CD8-positive, alpha-beta memory T cell (primary cell): ENCODE results near the gene PSTPIP2. TPM values are rescaled to one million over a fixed set of nuclear protein-coding genes. Genes with fewer than 3 reads are reported as not detected.
"Not testable (repeated sequence)": the region's sequence is repeated elsewhere in the genome, so short reads cannot be mapped to it uniquely, and the experiment has no call there.

Experiments used
- CTCF ChIA-PET: fragments of 350-600 bp; sonication (Branson Sonifier 250); formaldehyde crosslinking; loops from one replicate; lab custom pipeline; 2021; ENCODE audit warnings: antibody characterized with exemption; lab: Charles Lee
- POLR2A ChIA-PET: fragments of 350-600 bp; sonication (Branson Sonifier 250); formaldehyde crosslinking; loops from one replicate; lab custom pipeline; 2021; ENCODE audit warnings: antibody characterized with exemption; lab: Charles Lee
- DNase-seq, 5 donors: peaks; one replicate each; pipeline versions ENCODE4 v3.0.0 to v3.0.0-alpha.2; 2020 to 2022; ENCODE audit warnings: mixed read lengths in 1 of 5
- H3K27ac ChIP-seq: one replicate; pipeline ENCODE4 v1.7.0; 2013; ENCODE audit warnings: low read depth, mild to moderate bottlenecking, low read length, moderate library complexity
- H3K27me3 ChIP-seq: 2 replicates; pipeline ENCODE4 v1.7.0; 2013; ENCODE audit warnings: low read length, mild to moderate bottlenecking; ENCODE audit not compliant: insufficient read depth, poor library complexity, severe bottlenecking
- H3K36me3 ChIP-seq: 2 replicates; pipeline ENCODE4 v1.7.0; 2013; ENCODE audit warnings: mild to moderate bottlenecking, low read length, moderate library complexity; ENCODE audit not compliant: insufficient read depth
- H3K4me1 ChIP-seq: 2 replicates; pipeline ENCODE4 v1.7.0; 2013; ENCODE audit warnings: mild to moderate bottlenecking, low read length, moderate library complexity; ENCODE audit not compliant: insufficient read depth
- H3K4me3 ChIP-seq: 2 replicates; pipeline ENCODE4 v1.7.0; 2013; ENCODE audit warnings: mild to moderate bottlenecking, low read length
- H3K9me3 ChIP-seq: 2 replicates; pipeline ENCODE4 v1.7.0; 2013; ENCODE audit warnings: mild to moderate bottlenecking, low read length
- H3K27ac Mint-ChIP-seq, 8 donors: one replicate each; pipeline ENCODE4 v1.8.0; 2020 to 2021; ENCODE audit warnings: mixed read lengths in 8 of 8, mild to moderate bottlenecking in 6 of 8, inconsistent platforms in 3 of 8, moderate library complexity in 3 of 8
- H3K27me3 Mint-ChIP-seq, 2 donors: one replicate each; pipeline ENCODE4 v1.8.0; 2020 to 2021; ENCODE audit warnings: mixed read lengths in 2 of 2, mild to moderate bottlenecking in 1 of 2, moderate library complexity in 1 of 2
- H3K36me3 Mint-ChIP-seq, 3 donors: one replicate each; pipeline ENCODE4 v1.8.0; 2020 to 2021; ENCODE audit warnings: mixed read lengths in 3 of 3, inconsistent platforms in 1 of 3, mild to moderate bottlenecking in 1 of 3
- H3K4me1 Mint-ChIP-seq, 3 donors: one replicate each; pipeline ENCODE4 v1.8.0; 2020 to 2021; ENCODE audit warnings: mixed read lengths in 3 of 3, inconsistent platforms in 1 of 3, mild to moderate bottlenecking in 1 of 3
- H3K4me3 Mint-ChIP-seq, 7 donors: one replicate each; pipeline ENCODE4 v1.8.0; 2020 to 2021; ENCODE audit warnings: mixed read lengths in 7 of 7, mild to moderate bottlenecking in 6 of 7, moderate library complexity in 4 of 7, inconsistent platforms in 2 of 7
- H3K9me3 Mint-ChIP-seq, 5 donors: one replicate each; pipeline ENCODE4 v1.8.0; 2020 to 2022; ENCODE audit warnings: mixed read lengths in 5 of 5, mild to moderate bottlenecking in 3 of 5, moderate library complexity in 2 of 5, inconsistent platforms in 1 of 5
- polyA plus RNA-seq: library from polyadenylated mRNA; unstranded; fragments of 300-500 nt; fragmentation: Illumina TruSeq; gene quantifications from one replicate; pipeline ENCODE4 v1.2.3, GENCODE V29; 2021
- total RNA-seq, 2 experiments: library from RNA; stranded (reverse); gene quantifications; one replicate each; pipeline ENCODE4 v1.2.3, GENCODE V29; 2021

The PSTPIP2 gene
- total and polyA plus RNA-seq, 3 experiments from 2014 or later = 11.0 to 25.3 (median 24.9) TPM

GRCh38 chr18:46054956-46055837 lies 16.9 kb downstream of the PSTPIP2 start:
- Histone ChIP-seq H3K4me1 (peaks cover 18% of the 10 kb centered on the region), H3K27me3 (no peaks in the 10 kb centered on the region), H3K9me3 (no peaks in the 10 kb centered on the region), H3K27ac (no peak overlapping the region), H3K36me3 (no peaks in the 10 kb centered on the region), H3K4me3 (no peak overlapping the region)
- Mint-ChIP-seq H3K36me3 (no peaks in the 10 kb centered on the region), H3K27ac (peak overlapping the region; percentile 38 to 91 (median 78)), H3K27me3 (no peaks in the 10 kb centered on the region), H3K4me3 (peak overlapping the region in 6 of 7 donors; percentile 33 to 68 (median 56)), H3K9me3 (no peaks in the 10 kb centered on the region), H3K4me1 (peaks cover 34 to 45% (median 36%) of the 10 kb centered on the region in 3 donors)
- peak in 1 of 5 donors; percentile 17 for DNase-seq
- POLR2A ChIA-PET = interaction anchor here (1.2 kb wide), 1 partner anchor 18 kb away, joined by 5 read pairs; no protein-coding TSS in a partner anchor
- CTCF ChIA-PET = interaction anchor here (0.9 to 1.8 kb wide), 5 partner anchors 11 to 19 kb away, joined by 3 to 9 read pairs (median 4); partner anchors contain the start of gene PSTPIP2

DNA sequence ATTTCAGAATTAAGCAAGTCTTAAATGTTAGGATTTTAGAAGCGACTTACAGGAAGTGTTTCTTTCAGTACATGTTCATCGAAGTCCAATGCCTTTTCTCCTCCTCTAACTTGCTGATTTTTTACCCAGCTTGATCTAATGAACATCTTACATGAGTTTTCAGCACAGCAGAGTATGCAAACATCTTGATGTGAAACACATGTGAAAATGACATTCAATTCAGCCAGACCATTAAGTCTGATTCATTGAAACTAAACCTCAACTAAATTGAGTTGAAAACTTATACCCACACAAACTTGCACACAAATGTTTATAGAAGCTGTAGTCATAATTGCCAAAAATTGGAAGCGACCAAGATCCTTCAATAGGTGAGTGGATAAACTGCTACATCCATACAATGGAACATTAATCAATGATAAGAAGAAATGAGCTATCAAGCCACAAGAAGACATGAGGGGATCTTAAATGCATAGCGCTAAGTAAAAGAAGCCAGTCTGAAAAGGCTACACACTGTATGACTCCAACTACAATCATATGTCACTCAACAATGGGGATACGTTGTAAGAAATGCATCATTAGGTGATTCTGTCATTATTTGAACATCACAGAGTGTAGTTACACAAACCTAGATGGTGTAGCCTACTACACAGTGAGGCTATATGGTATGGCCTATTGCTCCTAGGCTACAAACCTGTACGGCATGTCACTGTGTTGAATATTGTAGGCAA lies 18.5 kb downstream of the PSTPIP2 start:
- peak overlapping the region in 2 of 8 donors; percentile 15 to 26 for H3K27ac Mint-ChIP-seq
- no peak overlapping the region for H3K4me3 Mint-ChIP-seq
- Histone ChIP-seq H3K27ac (no peak overlapping the region), H3K9me3 (no peaks in the 10 kb centered on the region), H3K36me3 (no peaks in the 10 kb centered on the region), H3K27me3 (no peaks in the 10 kb centered on the region), H3K4me1 (peaks cover 18% of the 10 kb centered on the region), H3K4me3 (no peak overlapping the region)
- no peaks in the 10 kb centered on the region for H3K36me3 Mint-ChIP-seq
- DNase-seq = no peak
- no peaks in the 10 kb centered on the region for H3K27me3 Mint-ChIP-seq
- H3K9me3 Mint-ChIP-seq = no peaks in the 10 kb centered on the region
- CTCF ChIA-PET = no interaction called here
- POLR2A ChIA-PET = no interaction called here
- peaks cover 34 to 46% (median 36%) of the 10 kb centered on the region in 3 donors for H3K4me1 Mint-ChIP-seq

DNA sequence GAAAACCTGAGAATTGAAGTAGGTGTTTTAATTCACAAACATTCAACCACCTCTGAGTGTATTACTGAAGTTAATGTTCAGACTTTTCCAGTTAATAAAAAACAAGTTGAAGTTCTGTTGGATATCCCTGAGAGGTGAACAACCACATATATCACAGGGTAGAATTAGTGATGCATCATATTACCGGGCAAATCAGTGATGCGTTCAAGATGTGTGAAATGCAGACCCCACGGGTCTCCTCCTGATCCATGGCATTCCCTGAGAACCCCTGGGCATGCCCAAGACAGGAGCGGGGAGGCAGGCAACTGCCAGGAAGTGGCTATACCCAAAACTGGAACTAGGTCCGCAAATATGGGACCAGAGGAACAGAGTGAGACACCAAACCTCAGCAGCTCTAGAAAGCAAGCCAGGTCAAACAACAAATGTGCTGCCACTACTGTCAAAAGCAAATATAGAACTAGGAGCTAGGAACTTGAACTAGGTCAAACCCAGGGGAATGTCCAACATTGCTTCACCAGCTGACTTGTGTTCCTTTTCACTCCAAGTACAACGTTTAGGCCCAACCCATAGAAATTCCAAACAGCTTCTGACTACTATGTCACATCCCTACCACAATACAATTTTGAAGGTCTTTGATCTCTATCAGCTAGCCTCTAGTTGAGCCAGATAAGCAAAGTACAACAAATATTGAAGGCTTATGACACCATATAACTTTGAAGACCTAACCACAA lies 20.2 kb downstream of the PSTPIP2 start:
- Mint-ChIP-seq H3K36me3 (no peaks in the 10 kb centered on the region), H3K27ac (peak overlapping the region in 3 of 8 donors; percentile 5 to 32 (median 17)), H3K4me1 (peaks cover 34 to 46% (median 36%) of the 10 kb centered on the region in 3 donors), H3K27me3 (no peaks in the 10 kb centered on the region), H3K9me3 (no peaks in the 10 kb centered on the region), H3K4me3 (peak overlapping the region in 1 of 7 donors; percentile 15)
- no peak for DNase-seq
- H3K4me3 ChIP-seq = no peak overlapping the region
- POLR2A ChIA-PET = no interaction called here
- CTCF ChIA-PET = interaction anchor here (0.9 kb wide), 1 partner anchor 21 kb away, joined by 4 read pairs; no protein-coding TSS in a partner anchor
- H3K27me3 ChIP-seq = no peaks in the 10 kb centered on the region
- H3K9me3 ChIP-seq = no peaks in the 10 kb centered on the region
- peaks cover 18% of the 10 kb centered on the region for H3K4me1 ChIP-seq
- H3K27ac ChIP-seq = no peak overlapping the region
- H3K36me3 ChIP-seq = no peaks in the 10 kb centered on the region

DNA sequence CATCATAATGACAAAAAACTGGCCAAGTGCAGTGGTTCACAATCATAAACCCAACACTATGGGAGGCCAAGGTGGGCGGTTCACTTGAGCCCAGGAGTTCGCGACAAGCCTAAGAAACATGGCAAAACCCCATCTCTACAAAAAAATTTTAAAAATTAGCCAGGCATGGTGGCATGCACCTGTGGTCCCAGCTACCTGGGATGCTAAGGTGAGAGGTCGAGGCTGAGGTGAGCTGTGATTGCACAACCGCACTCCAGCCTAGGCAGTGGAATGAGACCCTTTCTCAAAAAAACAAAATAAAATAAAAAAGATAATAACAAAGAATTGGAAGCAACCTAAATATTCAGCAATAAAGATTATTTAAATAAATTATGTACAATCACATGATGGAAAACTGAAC lies 21.8 kb downstream of the PSTPIP2 start:
- Histone ChIP-seq H3K4me1 (peaks cover 6% of the 10 kb centered on the region), H3K27me3 (no peaks in the 10 kb centered on the region), H3K9me3 (no peaks in the 10 kb centered on the region), H3K36me3 (no peaks in the 10 kb centered on the region), H3K4me3 (no peak overlapping the region), H3K27ac (no peak overlapping the region)
- DNase-seq = no peak
- Mint-ChIP-seq H3K27ac (no peak overlapping the region), H3K4me3 (peak overlapping the region in 1 of 7 donors; percentile 48), H3K27me3 (no peaks in the 10 kb centered on the region), H3K9me3 (no peaks in the 10 kb centered on the region), H3K4me1 (peaks cover 24 to 34% (median 29%) of the 10 kb centered on the region in 3 donors), H3K36me3 (no peaks in the 10 kb centered on the region)
- ChIA-PET POLR2A (no interaction called here), CTCF (no interaction called here)

DNA sequence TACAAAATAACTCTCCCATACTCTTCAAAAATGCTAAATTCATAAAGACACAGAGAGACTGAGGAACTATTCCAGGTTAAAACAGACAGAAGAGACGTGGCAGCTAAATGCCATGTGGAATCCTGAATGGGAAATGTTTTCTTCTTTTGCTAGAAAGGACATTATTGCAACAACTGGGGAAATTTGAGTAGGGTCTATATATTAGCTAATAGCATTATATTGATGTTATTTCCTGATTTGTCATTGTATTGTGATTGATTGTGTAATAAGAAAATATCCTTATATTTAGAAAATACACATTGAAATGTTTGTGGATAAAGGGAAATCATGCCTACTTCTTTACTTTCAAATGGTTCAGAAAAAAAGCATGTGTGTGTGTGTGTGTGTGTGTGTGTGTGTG lies 23.4 kb downstream of the PSTPIP2 start:
- H3K4me3 ChIP-seq = no peak overlapping the region
- Mint-ChIP-seq H3K36me3 (no peaks in the 10 kb centered on the region), H3K4me3 (no peak overlapping the region), H3K9me3 (no peaks in the 10 kb centered on the region), H3K27me3 (no peaks in the 10 kb centered on the region), H3K27ac (peak overlapping the region in 1 of 8 donors; percentile 10), H3K4me1 (peaks cover 16 to 23% (median 17%) of the 10 kb centered on the region in 3 donors)
- no peaks in the 10 kb centered on the region for H3K36me3 ChIP-seq
- ChIA-PET CTCF (no interaction called here), POLR2A (interaction anchor here (0.7 kb wide), 1 partner anchor 190 kb away, joined by 3 read pairs; no protein-coding TSS in a partner anchor)
- DNase-seq = no peak
- H3K27me3 ChIP-seq = no peaks in the 10 kb centered on the region
- no peaks in the 10 kb centered on the region for H3K4me1 ChIP-seq
- H3K9me3 ChIP-seq = no peaks in the 10 kb centered on the region
- H3K27ac ChIP-seq = no peak overlapping the region

DNA sequence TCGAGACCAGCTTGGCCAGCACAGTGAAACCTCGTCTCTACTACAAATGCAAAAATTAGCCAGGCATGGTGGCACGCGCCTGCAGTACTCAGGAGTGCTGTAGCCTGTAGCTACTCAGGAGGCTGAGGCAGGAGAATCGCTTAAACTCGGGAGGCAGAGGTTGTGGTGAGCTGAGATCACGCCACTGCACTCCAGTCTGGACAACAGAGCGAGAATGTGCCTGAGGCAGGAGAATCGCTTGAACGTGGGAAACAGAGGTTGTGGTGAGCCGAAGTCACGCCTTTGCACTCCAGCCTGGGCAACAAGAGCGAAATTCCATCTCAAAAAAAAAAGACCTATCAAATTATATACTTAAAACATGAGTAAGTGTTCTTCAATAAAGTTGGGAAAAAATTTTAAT lies 24.7 kb downstream of the PSTPIP2 start:
- H3K27ac Mint-ChIP-seq, DNase-seq, H3K27ac ChIP-seq, H3K36me3 ChIP-seq, H3K27me3 Mint-ChIP-seq, H3K9me3 ChIP-seq, POLR2A ChIA-PET, H3K36me3 Mint-ChIP-seq, H3K9me3 Mint-ChIP-seq, H3K4me3 ChIP-seq, H3K4me3 Mint-ChIP-seq, H3K27me3 ChIP-seq: not testable (repeated sequence)
- peaks cover 20 to 26% (median 24%) of the 10 kb centered on the region in 3 donors for H3K4me1 Mint-ChIP-seq
- H3K4me1 ChIP-seq = peaks cover 12% of the 10 kb centered on the region
- CTCF ChIA-PET = interaction anchor here (0.9 kb wide), 1 partner anchor 27 kb away, joined by 4 read pairs; no protein-coding TSS in a partner anchor

DNA sequence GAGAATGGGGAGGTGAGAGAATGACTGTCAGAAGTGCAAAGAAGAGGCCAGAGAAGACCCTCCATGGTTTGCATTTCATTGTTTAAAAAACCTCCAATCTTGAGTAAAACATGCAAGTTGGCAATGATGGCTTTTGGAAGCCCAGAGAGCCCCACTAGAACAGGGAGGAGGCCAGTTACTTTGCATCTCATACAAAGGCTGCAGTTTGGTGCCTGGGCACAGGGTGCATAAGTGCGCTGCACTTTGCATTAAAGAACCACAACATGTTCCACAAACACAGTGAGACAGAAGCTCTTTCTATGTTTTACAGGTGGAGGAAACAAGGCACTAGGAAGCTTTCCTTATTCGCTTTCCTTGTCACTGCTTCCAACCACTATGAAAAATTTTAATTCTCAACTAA lies 25.4 kb downstream of the PSTPIP2 start:
- Histone ChIP-seq H3K4me3 (no peak overlapping the region), H3K4me1 (peaks cover 19% of the 10 kb centered on the region), H3K9me3 (no peaks in the 10 kb centered on the region), H3K27ac (no peak overlapping the region), H3K27me3 (no peaks in the 10 kb centered on the region), H3K36me3 (no peaks in the 10 kb centered on the region)
- Mint-ChIP-seq H3K27ac (no peak overlapping the region), H3K4me3 (no peak overlapping the region), H3K9me3 (no peaks in the 10 kb centered on the region), H3K4me1 (peaks cover 21 to 27% (median 26%) of the 10 kb centered on the region in 3 donors), H3K36me3 (no peaks in the 10 kb centered on the region), H3K27me3 (no peaks in the 10 kb centered on the region)
- no peak for DNase-seq
- CTCF ChIA-PET = interaction anchor here (0.9 kb wide), 1 partner anchor 27 kb away, joined by 4 read pairs; no protein-coding TSS in a partner anchor
- POLR2A ChIA-PET = no interaction called here
